ENCODE data around the gene PNPLA2.

Gene PNPLA2

GRCh38 chr11:818396-819128, at the start of gene PNPLA2:
TSS of gene PNPLA2 (plus strand) at chr11:818914. CDS start at chr11:819719, 805 bp downstream.
- Mint-ChIP-seq H3K4me1 (ENCODE audit: low read depth) (peaks cover 13% of the 10 kb centered on the region), H3K9me3 (no peaks in the 10 kb centered on the region), H3K36me3 (ENCODE audit: low read depth) (peaks cover 5% of the 10 kb centered on the region), H3K27me3 (no peaks in the 10 kb centered on the region), H3K4me3 (peak within 1 kb of the TSS; percentile 78), H3K27ac (peak within 1 kb of the TSS; percentile 49)

- H3K4me3 Mint-ChIP-seq, result no peak overlapping the region
- H3K9me3 Mint-ChIP-seq, result no peaks in the 10 kb centered on the region
- no peaks in the 10 kb centered on the region for H3K27me3 Mint-ChIP-seq
- H3K4me1 Mint-ChIP-seq (ENCODE audit: low read depth), result peaks cover 13% of the 10 kb centered on the region
- H3K36me3 Mint-ChIP-seq (ENCODE audit: low read depth), result peaks cover 10% of the 10 kb centered on the region
- H3K27ac Mint-ChIP-seq, result no peak overlapping the region
Observed at GRCh38 chr11:769887-770641, 48.6 kb upstream of the PNPLA2 start.

- Mint-ChIP-seq H3K27me3 (no peaks in the 10 kb centered on the region), H3K4me3 (no peak overlapping the region), H3K27ac (no peak overlapping the region), H3K9me3 (no peaks in the 10 kb centered on the region), H3K36me3 (ENCODE audit: low read depth) (peaks cover 10% of the 10 kb centered on the region), H3K4me1 (ENCODE audit: low read depth) (peaks cover 21% of the 10 kb centered on the region)
Observed at GRCh38 chr11:770642-771616, 47.8 kb upstream of the PNPLA2 start.

- H3K27me3 Mint-ChIP-seq, result no peaks in the 10 kb centered on the region
Observed at GRCh38 chr11:771617-772204, 47.0 kb upstream of the PNPLA2 start.

GRCh38 chr11:772429-773390, 46.0 kb upstream of the PNPLA2 start:
- Mint-ChIP-seq H3K36me3 (ENCODE audit: low read depth) (no peaks in the 10 kb centered on the region), H3K4me3 (no peak overlapping the region), H3K4me1 (ENCODE audit: low read depth) (peaks cover 23% of the 10 kb centered on the region), H3K27me3 (no peaks in the 10 kb centered on the region), H3K27ac (no peak overlapping the region), H3K9me3 (no peaks in the 10 kb centered on the region)

More at GRCh38 chr11:771617-772204, 47.0 kb upstream of the PNPLA2 start:
- Mint-ChIP-seq H3K4me3 (no peak overlapping the region), H3K9me3 (no peaks in the 10 kb centered on the region), H3K36me3 (ENCODE audit: low read depth) (peaks cover 5% of the 10 kb centered on the region), H3K4me1 (ENCODE audit: low read depth) (peaks cover 26% of the 10 kb centered on the region), H3K27ac (no peak overlapping the region)

- Mint-ChIP-seq H3K27ac (no peak overlapping the region), H3K27me3 (no peaks in the 10 kb centered on the region), H3K36me3 (ENCODE audit: low read depth) (no peaks in the 10 kb centered on the region)
Observed at GRCh38 chr11:773425-773824, 45.3 kb upstream of the PNPLA2 start.

GRCh38 chr11:773830-774229, 44.9 kb upstream of the PNPLA2 start:
- no peaks in the 10 kb centered on the region for H3K36me3 Mint-ChIP-seq (ENCODE audit: low read depth)
- no peak overlapping the region for H3K4me3 Mint-ChIP-seq
- H3K4me1 Mint-ChIP-seq (ENCODE audit: low read depth), result peaks cover 27% of the 10 kb centered on the region
- H3K27ac Mint-ChIP-seq, result no peak overlapping the region
- no peaks in the 10 kb centered on the region for H3K9me3 Mint-ChIP-seq
- H3K27me3 Mint-ChIP-seq, result no peaks in the 10 kb centered on the region

More at GRCh38 chr11:773425-773824, 45.3 kb upstream of the PNPLA2 start:
- Mint-ChIP-seq H3K9me3 (no peaks in the 10 kb centered on the region), H3K4me3 (no peak overlapping the region), H3K4me1 (ENCODE audit: low read depth) (peaks cover 23% of the 10 kb centered on the region)

- H3K27ac Mint-ChIP-seq, result peak overlapping the region; percentile 63
- H3K27me3 Mint-ChIP-seq, result no peaks in the 10 kb centered on the region
- peaks cover 33% of the 10 kb centered on the region for H3K4me1 Mint-ChIP-seq (ENCODE audit: low read depth)
- peak overlapping the region; percentile 91 for H3K4me3 Mint-ChIP-seq
- peaks cover 4% of the 10 kb centered on the region for H3K36me3 Mint-ChIP-seq (ENCODE audit: low read depth)
- no peaks in the 10 kb centered on the region for H3K9me3 Mint-ChIP-seq
Observed at GRCh38 chr11:774873-775592, 43.7 kb upstream of the PNPLA2 start.

GRCh38 chr11:776263-776560, 42.5 kb upstream of the PNPLA2 start:
- peak overlapping the region; percentile 86 for H3K27ac Mint-ChIP-seq

GRCh38 chr11:776561-777287, 42.0 kb upstream of the PNPLA2 start:
- H3K36me3 Mint-ChIP-seq (ENCODE audit: low read depth), result peaks cover 4% of the 10 kb centered on the region
- H3K27me3 Mint-ChIP-seq, result no peaks in the 10 kb centered on the region
- peaks cover 36% of the 10 kb centered on the region for H3K4me1 Mint-ChIP-seq (ENCODE audit: low read depth)
- H3K4me3 Mint-ChIP-seq, result peak overlapping the region; percentile 91
- peak overlapping the region; percentile 86 for H3K27ac Mint-ChIP-seq
- no peaks in the 10 kb centered on the region for H3K9me3 Mint-ChIP-seq

More at GRCh38 chr11:776263-776560, 42.5 kb upstream of the PNPLA2 start:
- peak overlapping the region; percentile 91 for H3K4me3 Mint-ChIP-seq
- H3K36me3 Mint-ChIP-seq (ENCODE audit: low read depth), result peaks cover 4% of the 10 kb centered on the region
- peaks cover 36% of the 10 kb centered on the region for H3K4me1 Mint-ChIP-seq (ENCODE audit: low read depth)
- no peaks in the 10 kb centered on the region for H3K27me3 Mint-ChIP-seq
- H3K9me3 Mint-ChIP-seq, result no peaks in the 10 kb centered on the region

GRCh38 chr11:777288-778255, 41.1 kb upstream of the PNPLA2 start, which contains the start of gene GATD1:
TSS of gene GATD1 (minus strand) at chr11:777487. CDS start at chr11:777462, 25 bp downstream.
- peaks cover 4% of the 10 kb centered on the region for H3K36me3 Mint-ChIP-seq (ENCODE audit: low read depth)
- H3K4me1 Mint-ChIP-seq (ENCODE audit: low read depth), result peaks cover 36% of the 10 kb centered on the region
- H3K27me3 Mint-ChIP-seq, result no peaks in the 10 kb centered on the region
- peak within 1 kb of the TSS; percentile 91 for H3K4me3 Mint-ChIP-seq
- no peaks in the 10 kb centered on the region for H3K9me3 Mint-ChIP-seq
- H3K27ac Mint-ChIP-seq, result peak within 1 kb of the TSS; percentile 86
